GM19324 (cell line): ENCODE measurements around the gene LIPH.
"Not testable (repeated sequence)": the region's sequence is repeated elsewhere in the genome, so short reads cannot be mapped to it uniquely, and the experiment has no call there.

Experiments used
- ATAC-seq: cut with Tn5 transposase; IDR thresholded peaks from one replicate; pipeline ENCODE4 v1.9.1; 2021; ENCODE audit warnings: mild to moderate bottlenecking, moderate library complexity; ENCODE audit not compliant: unreplicated experiment, low FRiP score

Gene LIPH

GRCh38 chr3:185552358-185552877 is at the start of gene LIPH:
TSS of gene LIPH (minus strand) at chr3:185552588. CDS start at chr3:185552471, 117 bp downstream.
- ATAC-seq = peak; percentile 64

- no peak for ATAC-seq
Measured at GRCh38 chr3:185595526-185595925, 43.1 kb upstream of the LIPH start.

- no peak for ATAC-seq
Measured at GRCh38 chr3:185594073-185594472, 41.7 kb upstream of the LIPH start.

- ATAC-seq = no peak
Measured at GRCh38 chr3:185586686-185587039, 34.3 kb upstream of the LIPH start.

GRCh38 chr3:185585859-185586685 is 33.7 kb upstream of the LIPH start, which contains the start of gene SENP2:
TSS of gene SENP2 (plus strand) at chr3:185586295. CDS start at chr3:185586414, 119 bp downstream.
- peak; percentile 93 for ATAC-seq

- ATAC-seq = peak; percentile 1
Measured at GRCh38 chr3:185585518-185585858, 33.1 kb upstream of the LIPH start.

GRCh38 chr3:185584686-185585085 is 32.3 kb upstream of the LIPH start:
- no peak for ATAC-seq

- ATAC-seq = no peak
Measured at GRCh38 chr3:185583925-185584324, 31.5 kb upstream of the LIPH start.

- ATAC-seq = no peak
Measured at GRCh38 chr3:185582871-185583270, 30.5 kb upstream of the LIPH start.

GRCh38 chr3:185582236-185582635 is 29.8 kb upstream of the LIPH start:
- no peak for ATAC-seq

GRCh38 chr3:185575108-185575869 is 22.9 kb upstream of the LIPH start:
- not testable (repeated sequence) for ATAC-seq

GRCh38 chr3:185572183-185572582 is 19.8 kb upstream of the LIPH start:
- ATAC-seq = no peak

- ATAC-seq = no peak
Measured at GRCh38 chr3:185561958-185562357, 9.6 kb upstream of the LIPH start.

- no peak for ATAC-seq
Measured at GRCh38 chr3:185561374-185561943, 9.1 kb upstream of the LIPH start.

- ATAC-seq = no peak
Measured at GRCh38 chr3:185560676-185561075, 8.3 kb upstream of the LIPH start.

- no peak for ATAC-seq
Measured at GRCh38 chr3:185559706-185560090, 7.3 kb upstream of the LIPH start.

- ATAC-seq = no peak
Measured at GRCh38 chr3:185558395-185558794, 6.0 kb upstream of the LIPH start.

- ATAC-seq = not testable (repeated sequence)
Measured at GRCh38 chr3:185556640-185557039, 4.3 kb upstream of the LIPH start.

- no peak for ATAC-seq
Measured at GRCh38 chr3:185555860-185556347, 3.5 kb upstream of the LIPH start.

- ATAC-seq = no peak
Measured at GRCh38 chr3:185555101-185555501, 2.7 kb upstream of the LIPH start.

GRCh38 chr3:185549651-185550111 is 2.7 kb downstream of the LIPH start:
- no peak for ATAC-seq
